ENCODE data around the gene MGARP.
"Not testable (repeated sequence)": the region's sequence is repeated elsewhere in the genome, so short reads cannot be mapped to it uniquely, and the experiment has no call there.

MGARP gene

GRCh38 chr4:139279760-139280620 lies at the start of gene MGARP:
MGARP (minus strand) TSS chr4:139280225; CDS start chr4:139280158, 67 bp downstream.
- peak within 1 kb of the TSS; percentile 62 for H3K4me3 ChIP-seq (replicated peaks; ENCODE audit: low read depth, low read length)
- TF ChIP-seq, protein P1, sequence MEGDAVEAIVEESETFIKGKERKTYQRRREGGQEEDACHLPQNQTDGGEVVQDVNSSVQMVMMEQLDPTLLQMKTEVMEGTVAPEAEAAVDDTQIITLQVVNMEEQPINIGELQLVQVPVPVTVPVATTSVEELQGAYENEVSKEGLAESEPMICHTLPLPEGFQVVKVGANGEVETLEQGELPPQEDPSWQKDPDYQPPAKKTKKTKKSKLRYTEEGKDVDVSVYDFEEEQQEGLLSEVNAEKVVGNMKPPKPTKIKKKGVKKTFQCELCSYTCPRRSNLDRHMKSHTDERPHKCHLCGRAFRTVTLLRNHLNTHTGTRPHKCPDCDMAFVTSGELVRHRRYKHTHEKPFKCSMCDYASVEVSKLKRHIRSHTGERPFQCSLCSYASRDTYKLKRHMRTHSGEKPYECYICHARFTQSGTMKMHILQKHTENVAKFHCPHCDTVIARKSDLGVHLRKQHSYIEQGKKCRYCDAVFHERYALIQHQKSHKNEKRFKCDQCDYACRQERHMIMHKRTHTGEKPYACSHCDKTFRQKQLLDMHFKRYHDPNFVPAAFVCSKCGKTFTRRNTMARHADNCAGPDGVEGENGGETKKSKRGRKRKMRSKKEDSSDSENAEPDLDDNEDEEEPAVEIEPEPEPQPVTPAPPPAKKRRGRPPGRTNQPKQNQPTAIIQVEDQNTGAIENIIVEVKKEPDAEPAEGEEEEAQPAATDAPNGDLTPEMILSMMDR (IDR thresholded peaks at IDR 0.05; ENCODE audit: low read length, missing control alignments): no peak
- DNase-seq (ENCODE audit: low read depth): peak; percentile 35

- no peak for DNase-seq (ENCODE audit: low read depth)
- TF ChIP-seq, protein P1 (IDR thresholded peaks at IDR 0.05; ENCODE audit: low read length, missing control alignments): no peak
- no peak overlapping the region for H3K4me3 ChIP-seq (replicated peaks; ENCODE audit: low read depth, low read length)
Measured at GRCh38 chr4:139329665-139330200, 49.7 kb upstream of the MGARP start.

- TF ChIP-seq, protein P1 (IDR thresholded peaks at IDR 0.05; ENCODE audit: low read length, missing control alignments): no peak
- H3K4me3 ChIP-seq (replicated peaks; ENCODE audit: low read depth, low read length): no peak overlapping the region
- DNase-seq (ENCODE audit: low read depth): no peak
Measured at GRCh38 chr4:139324620-139325019, 44.6 kb upstream of the MGARP start.

DNA sequence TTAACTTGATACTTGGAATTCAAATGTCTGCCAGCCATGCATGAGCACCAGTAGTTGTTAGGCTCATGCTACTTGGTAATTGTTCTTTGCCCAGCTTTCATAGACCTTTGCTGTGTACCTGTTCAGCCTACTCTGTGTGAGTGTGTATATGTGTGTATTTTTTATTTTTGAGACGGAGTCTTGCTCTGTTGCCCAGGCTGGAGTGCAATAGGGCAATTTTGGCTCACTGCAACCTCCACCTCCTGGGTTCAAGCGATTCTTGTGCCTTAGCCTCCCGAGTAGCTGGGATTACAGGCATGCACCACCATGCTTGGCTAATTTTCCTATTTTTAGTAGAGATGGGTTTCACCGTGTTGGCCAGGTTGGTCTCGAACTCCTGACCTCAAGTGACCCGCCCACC lies 42.5 kb upstream of the MGARP start:
- H3K4me3 ChIP-seq (replicated peaks; ENCODE audit: low read depth, low read length); DNase-seq (ENCODE audit: low read depth): not testable (repeated sequence)

DNA sequence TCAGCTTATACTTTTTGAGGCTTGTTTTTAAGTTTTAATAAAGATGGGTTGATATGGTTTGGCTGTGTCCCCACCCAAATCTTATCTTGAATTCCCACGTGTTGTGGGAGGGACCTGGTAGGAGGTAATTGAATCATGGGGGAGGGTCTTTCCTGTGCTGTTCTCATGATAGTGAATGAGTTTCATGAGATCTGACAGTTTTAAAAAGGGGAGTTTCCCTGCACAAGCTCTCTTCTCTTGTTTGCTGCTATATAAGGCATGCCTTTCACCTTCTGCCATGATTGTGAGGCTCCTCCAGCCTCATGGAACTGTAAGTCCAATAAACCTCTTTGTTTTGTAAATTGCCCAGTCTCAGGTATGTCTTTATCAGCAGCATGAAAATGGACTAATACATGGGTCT lies 42.0 kb upstream of the MGARP start:
- not testable (repeated sequence) for H3K4me3 ChIP-seq (replicated peaks; ENCODE audit: low read depth, low read length)

GRCh38 chr4:139319571-139319970 lies 39.5 kb upstream of the MGARP start:
- no peak overlapping the region for H3K4me3 ChIP-seq (replicated peaks; ENCODE audit: low read depth, low read length)
- TF ChIP-seq, protein P1 (IDR thresholded peaks at IDR 0.05; ENCODE audit: low read length, missing control alignments): no peak
- DNase-seq (ENCODE audit: low read depth): no peak

More for the DNA sequence above, 42.0 kb upstream of the MGARP start:
- DNase-seq (ENCODE audit: low read depth): not testable (repeated sequence)

- no peak overlapping the region for H3K4me3 ChIP-seq (replicated peaks; ENCODE audit: low read depth, low read length)
- TF ChIP-seq, protein P1 (IDR thresholded peaks at IDR 0.05; ENCODE audit: low read length, missing control alignments): no peak
- DNase-seq (ENCODE audit: low read depth): no peak
Measured at GRCh38 chr4:139317635-139318034, 37.6 kb upstream of the MGARP start.

- H3K4me3 ChIP-seq (replicated peaks; ENCODE audit: low read depth, low read length): no peak overlapping the region
- DNase-seq (ENCODE audit: low read depth): no peak
- TF ChIP-seq, protein P1 (IDR thresholded peaks at IDR 0.05; ENCODE audit: low read length, missing control alignments): no peak
Measured at GRCh38 chr4:139316733-139317132, 36.7 kb upstream of the MGARP start.
